Neural cell (in vitro differentiated cells): ENCODE data around the gene CAND1. TPM values are rescaled to one million over a fixed set of nuclear protein-coding genes. Genes with fewer than 3 reads are reported as not detected.

Experiments used
- H2AFZ ChIP-seq: fragments of 200-600, 300-800 bp; sonication (generic), shearing (Covaris generic); 2 replicates; pipeline ENCODE4 v1.6.0; 2014; ENCODE audit warnings: low read depth, mild to moderate bottlenecking, antibody characterized with exemption, low read length, moderate library complexity
- H3F3A ChIP-seq: fragments of 200-600 bp; shearing (Covaris generic); 2 replicates; pipeline ENCODE4 v1.6.1; 2016; ENCODE audit warnings: mild to moderate bottlenecking, moderate library complexity, mixed read lengths, antibody characterized with exemption, low read length; ENCODE audit not compliant: insufficient read depth, poor library complexity, severe bottlenecking
- H3K27ac ChIP-seq: fragments of 200-600, 300-800 bp; sonication (generic), shearing (Covaris generic); 2 replicates; pipeline ENCODE4 v1.5.1; 2014; ENCODE audit warnings: mild to moderate bottlenecking, low read length, moderate library complexity
- H3K27me3 ChIP-seq: fragments of 300-800, 200-600 bp; sonication (generic), shearing (Covaris generic); 2 replicates; pipeline ENCODE4 v1.6.0; 2014; ENCODE audit warnings: mild to moderate bottlenecking, low read depth, low read length, moderate library complexity; ENCODE audit not compliant: insufficient read depth
- H3K36me3 ChIP-seq: fragments of 300-800, 200-600 bp; sonication (generic), shearing (Covaris generic); 2 replicates; pipeline ENCODE4 v1.5.1; 2014; ENCODE audit warnings: mild to moderate bottlenecking, antibody characterized with exemption, low read length, moderate library complexity; ENCODE audit not compliant: insufficient read depth
- H3K4me2 ChIP-seq: fragments of 300-800, 200-600 bp; sonication (generic), shearing (Covaris generic); 2 replicates; pipeline ENCODE4 v1.6.0; 2014; ENCODE audit warnings: mild to moderate bottlenecking, low read length
- H3K4me3 ChIP-seq: fragments of 300-800, 200-600 bp; sonication (generic), shearing (Covaris generic); 2 replicates; pipeline ENCODE4 v1.5.1; 2014; ENCODE audit warnings: mild to moderate bottlenecking, low read length, moderate library complexity
- H3K79me2 ChIP-seq: fragments of 200-600 bp; shearing (Covaris generic); replicated peaks from 2 replicates; pipeline ENCODE4 v1.6.0; 2014; ENCODE audit warnings: mild to moderate bottlenecking, low read length, moderate library complexity; ENCODE audit not compliant: insufficient read depth
- H3K9ac ChIP-seq: fragments of 300-800, 200-600 bp; sonication (generic), shearing (Covaris generic); 2 replicates; pipeline ENCODE4 v1.6.1; 2016; ENCODE audit warnings: mild to moderate bottlenecking, low read length, mixed read lengths
- H3K9me2 ChIP-seq: fragments of 200-600 bp; shearing (Covaris generic); 2 replicates; pipeline ENCODE4 v1.6.1; 2016; ENCODE audit warnings: mild to moderate bottlenecking, low read length, mixed read lengths; ENCODE audit not compliant: insufficient read depth
- H3K9me3 ChIP-seq: fragments of 200-600, 300-800 bp; sonication (generic), shearing (Covaris generic); 2 replicates; pipeline ENCODE4 v1.6.1; 2016; ENCODE audit warnings: mild to moderate bottlenecking, mixed run types, low read length, moderate library complexity, mixed read lengths
- H4K20me1 ChIP-seq: fragments of 200-600 bp; shearing (Covaris generic); 2 replicates; pipeline ENCODE4 v1.6.1; 2016; ENCODE audit warnings: mild to moderate bottlenecking, mixed run types; ENCODE audit not compliant: insufficient read depth
- EP300 ChIP-seq: fragments of 450-650 bp; conservative IDR thresholded peaks from 2 replicates; pipeline ENCODE4 v1.6.1; 2014; ENCODE audit warnings: antibody characterized with exemption, mild to moderate bottlenecking, moderate library complexity; ENCODE audit not compliant: poor library complexity, severe bottlenecking
- EZH2 ChIP-seq: fragments of 200-600, 300-800 bp; shearing (Covaris generic), sonication (generic); IDR thresholded peaks from 2 replicates; pipeline ENCODE4 v1.6.1; 2014; ENCODE audit warnings: antibody characterized with exemption, low read length, borderline replicate concordance, mild to moderate bottlenecking; ENCODE audit not compliant: insufficient read depth, poor library complexity, severe bottlenecking
- MXI1 ChIP-seq: fragments of 450-650 bp; conservative IDR thresholded peaks from 2 replicates; pipeline ENCODE4 v1.6.1; 2014; ENCODE audit warnings: antibody characterized with exemption, mild to moderate bottlenecking; ENCODE audit not compliant: poor library complexity, severe bottlenecking
- POLR2AphosphoS5 ChIP-seq: IDR thresholded peaks from 2 replicates; pipeline ENCODE4 v1.6.1; 2012
- RAD21 ChIP-seq: fragments of 450-650 bp; conservative IDR thresholded peaks from 2 replicates; pipeline ENCODE4 v1.6.1; 2014; ENCODE audit warnings: antibody characterized with exemption, mild to moderate bottlenecking, moderate library complexity
- SMC3 ChIP-seq: fragments of 450-650 bp; conservative IDR thresholded peaks from 2 replicates; pipeline ENCODE4 v1.6.1; 2014; ENCODE audit warnings: antibody characterized with exemption, mild to moderate bottlenecking, moderate library complexity; ENCODE audit not compliant: poor library complexity
- TAF1 ChIP-seq: IDR thresholded peaks from 2 replicates; pipeline ENCODE4 v1.6.1; 2012; ENCODE audit warnings: low read depth
- polyA plus RNA-seq: library from polyadenylated mRNA; depleted of rRNA; stranded (reverse); fragments of >200 nt; gene quantifications from 2 replicates; pipeline ENCODE4 v1.2.3, GENCODE V29; 2014
- TF ChIP-seq, protein P1 (sequence below): IDR thresholded peaks from 2 replicates; pipeline ENCODE4 v1.6.1; 2012; ENCODE audit warnings: borderline replicate concordance
- TF ChIP-seq, protein P2 (sequence below): fragments of 450-650 bp; IDR thresholded peaks from 2 replicates; pipeline ENCODE4 v1.5.1; 2014; ENCODE audit warnings: antibody characterized with exemption, mild to moderate bottlenecking, moderate library complexity; ENCODE audit not compliant: poor library complexity, severe bottlenecking

CAND1 gene
- polyA plus RNA-seq, 1 donor from 2014 or later = 132 TPM

DNA sequence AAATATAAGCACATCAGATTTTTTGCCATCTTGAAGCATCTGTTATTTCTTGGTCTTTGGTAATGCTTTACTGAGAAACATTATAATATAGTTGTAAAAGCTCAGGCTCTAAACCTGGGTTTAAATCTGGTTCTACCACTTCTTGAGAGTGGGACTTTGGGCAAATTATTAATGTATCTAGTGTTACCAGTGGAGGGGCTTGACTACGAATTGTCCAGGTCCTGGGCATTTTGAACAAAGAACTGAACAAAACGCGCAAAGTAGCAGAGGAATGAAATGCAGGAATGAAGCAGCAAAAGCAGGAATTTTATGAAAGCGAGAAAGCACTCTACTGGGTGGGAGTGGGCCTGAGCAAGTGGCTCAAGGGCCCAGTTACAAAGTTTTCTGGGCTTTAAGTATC is 50.8 kb downstream of the CAND1 start:
- Histone ChIP-seq H3K79me2 (no peaks in the 10 kb centered on the region), H3F3A (no peaks in the 10 kb centered on the region), H3K9me3 (no peaks in the 10 kb centered on the region), H2AFZ (no peak overlapping the region), H3K4me3 (no peak overlapping the region), H3K9me2 (no peaks in the 10 kb centered on the region), H3K4me2 (no peak overlapping the region), H3K27ac (no peak overlapping the region), H3K36me3 (no peaks in the 10 kb centered on the region), H3K27me3 (no peaks in the 10 kb centered on the region), H4K20me1 (no peaks in the 10 kb centered on the region), H3K9ac (no peak overlapping the region)
- TF ChIP-seq SMC3 (no peak), TAF1 (no peak), RAD21 (no peak), EP300 (no peak), EZH2 (no peak), POLR2AphosphoS5 (no peak), MXI1 (no peak)
- TF ChIP-seq, protein P1, sequence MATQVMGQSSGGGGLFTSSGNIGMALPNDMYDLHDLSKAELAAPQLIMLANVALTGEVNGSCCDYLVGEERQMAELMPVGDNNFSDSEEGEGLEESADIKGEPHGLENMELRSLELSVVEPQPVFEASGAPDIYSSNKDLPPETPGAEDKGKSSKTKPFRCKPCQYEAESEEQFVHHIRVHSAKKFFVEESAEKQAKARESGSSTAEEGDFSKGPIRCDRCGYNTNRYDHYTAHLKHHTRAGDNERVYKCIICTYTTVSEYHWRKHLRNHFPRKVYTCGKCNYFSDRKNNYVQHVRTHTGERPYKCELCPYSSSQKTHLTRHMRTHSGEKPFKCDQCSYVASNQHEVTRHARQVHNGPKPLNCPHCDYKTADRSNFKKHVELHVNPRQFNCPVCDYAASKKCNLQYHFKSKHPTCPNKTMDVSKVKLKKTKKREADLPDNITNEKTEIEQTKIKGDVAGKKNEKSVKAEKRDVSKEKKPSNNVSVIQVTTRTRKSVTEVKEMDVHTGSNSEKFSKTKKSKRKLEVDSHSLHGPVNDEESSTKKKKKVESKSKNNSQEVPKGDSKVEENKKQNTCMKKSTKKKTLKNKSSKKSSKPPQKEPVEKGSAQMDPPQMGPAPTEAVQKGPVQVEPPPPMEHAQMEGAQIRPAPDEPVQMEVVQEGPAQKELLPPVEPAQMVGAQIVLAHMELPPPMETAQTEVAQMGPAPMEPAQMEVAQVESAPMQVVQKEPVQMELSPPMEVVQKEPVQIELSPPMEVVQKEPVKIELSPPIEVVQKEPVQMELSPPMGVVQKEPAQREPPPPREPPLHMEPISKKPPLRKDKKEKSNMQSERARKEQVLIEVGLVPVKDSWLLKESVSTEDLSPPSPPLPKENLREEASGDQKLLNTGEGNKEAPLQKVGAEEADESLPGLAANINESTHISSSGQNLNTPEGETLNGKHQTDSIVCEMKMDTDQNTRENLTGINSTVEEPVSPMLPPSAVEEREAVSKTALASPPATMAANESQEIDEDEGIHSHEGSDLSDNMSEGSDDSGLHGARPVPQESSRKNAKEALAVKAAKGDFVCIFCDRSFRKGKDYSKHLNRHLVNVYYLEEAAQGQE = no peak
- TF ChIP-seq, protein P2, sequence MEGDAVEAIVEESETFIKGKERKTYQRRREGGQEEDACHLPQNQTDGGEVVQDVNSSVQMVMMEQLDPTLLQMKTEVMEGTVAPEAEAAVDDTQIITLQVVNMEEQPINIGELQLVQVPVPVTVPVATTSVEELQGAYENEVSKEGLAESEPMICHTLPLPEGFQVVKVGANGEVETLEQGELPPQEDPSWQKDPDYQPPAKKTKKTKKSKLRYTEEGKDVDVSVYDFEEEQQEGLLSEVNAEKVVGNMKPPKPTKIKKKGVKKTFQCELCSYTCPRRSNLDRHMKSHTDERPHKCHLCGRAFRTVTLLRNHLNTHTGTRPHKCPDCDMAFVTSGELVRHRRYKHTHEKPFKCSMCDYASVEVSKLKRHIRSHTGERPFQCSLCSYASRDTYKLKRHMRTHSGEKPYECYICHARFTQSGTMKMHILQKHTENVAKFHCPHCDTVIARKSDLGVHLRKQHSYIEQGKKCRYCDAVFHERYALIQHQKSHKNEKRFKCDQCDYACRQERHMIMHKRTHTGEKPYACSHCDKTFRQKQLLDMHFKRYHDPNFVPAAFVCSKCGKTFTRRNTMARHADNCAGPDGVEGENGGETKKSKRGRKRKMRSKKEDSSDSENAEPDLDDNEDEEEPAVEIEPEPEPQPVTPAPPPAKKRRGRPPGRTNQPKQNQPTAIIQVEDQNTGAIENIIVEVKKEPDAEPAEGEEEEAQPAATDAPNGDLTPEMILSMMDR = no peak

DNA sequence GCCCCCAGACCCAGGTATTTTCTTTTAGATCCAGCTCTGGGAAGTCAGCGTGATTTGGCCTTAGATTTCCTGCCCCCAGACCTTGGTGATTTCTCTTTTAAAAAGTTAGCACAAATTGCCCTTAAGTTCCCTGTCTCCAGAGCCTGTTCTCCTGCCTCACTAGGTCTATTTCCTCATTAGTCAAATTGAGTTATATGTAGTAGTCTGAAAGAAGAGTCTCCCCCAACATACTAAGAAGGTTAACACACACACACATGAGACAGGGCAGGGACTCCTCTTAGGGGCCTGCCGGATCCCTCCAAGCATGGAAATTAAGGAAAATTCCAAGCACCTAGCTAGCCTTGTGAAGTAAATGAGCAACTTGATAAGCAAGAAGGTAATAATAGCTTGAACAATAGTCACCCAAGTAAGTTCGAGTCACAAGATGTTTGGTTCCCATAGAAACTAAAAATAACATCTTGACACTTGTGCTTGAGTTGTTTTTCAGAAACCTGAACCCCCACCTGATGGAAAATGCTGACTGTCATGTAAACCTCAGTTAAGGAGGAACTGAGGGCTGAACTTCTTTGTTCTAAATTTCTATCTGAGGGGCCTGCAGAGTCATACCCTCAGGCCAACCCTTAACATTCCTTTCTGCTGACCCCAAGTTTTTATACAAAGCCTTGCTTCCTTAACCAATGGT is 51.6 kb downstream of the CAND1 start:
- Histone ChIP-seq H3F3A (no peaks in the 10 kb centered on the region), H3K9ac (no peak overlapping the region), H3K27me3 (no peaks in the 10 kb centered on the region), H3K4me2 (no peak overlapping the region), H3K79me2 (no peaks in the 10 kb centered on the region), H3K9me2 (no peaks in the 10 kb centered on the region), H3K36me3 (no peaks in the 10 kb centered on the region), H3K9me3 (no peaks in the 10 kb centered on the region), H4K20me1 (no peaks in the 10 kb centered on the region), H3K4me3 (no peak overlapping the region), H2AFZ (no peak overlapping the region), H3K27ac (no peak overlapping the region)
- no peak for TF ChIP-seq SMC3
- no peak for TF ChIP-seq POLR2AphosphoS5
- no peak for TF ChIP-seq TAF1
- no peak for TF ChIP-seq RAD21
- TF ChIP-seq, protein P2 = no peak
- no peak for TF ChIP-seq EP300
- no peak for TF ChIP-seq MXI1
- TF ChIP-seq, protein P1 = no peak
